GM12864 (cell line): ENCODE data around the gene TSPAN15.
"Not testable (repeated sequence)": the region's sequence is repeated elsewhere in the genome, so short reads cannot be mapped to it uniquely, and the experiment has no call there.

Source experiments
- DNase-seq: peaks from one replicate; pipeline ENCODE4 v3.0.0-alpha.2; 2011; ENCODE audit warnings: low read depth
- H3K4me3 ChIP-seq: 2 replicates; pipeline ENCODE4 v1.5.1; 2011; ENCODE audit warnings: mild to moderate bottlenecking, low read depth, low read length, control low read depth
- CTCF ChIP-seq: IDR thresholded peaks from 2 replicates; pipeline ENCODE4 v1.5.1; 2011; ENCODE audit warnings: low read depth, mild to moderate bottlenecking, moderate library complexity, low read length, control low read depth, inconsistent platforms; ENCODE audit errors: missing control alignments

TSPAN15 gene

GRCh38 chr10:69484736-69485135 is 33.5 kb downstream of the TSPAN15 start:
- DNase-seq = no peak
- no peak for TF ChIP-seq CTCF
- no peak overlapping the region for H3K4me3 ChIP-seq

GRCh38 chr10:69486922-69487730 is 35.9 kb downstream of the TSPAN15 start:
- no peak overlapping the region for H3K4me3 ChIP-seq
- TF ChIP-seq CTCF = no peak
- no peak for DNase-seq

DNA sequence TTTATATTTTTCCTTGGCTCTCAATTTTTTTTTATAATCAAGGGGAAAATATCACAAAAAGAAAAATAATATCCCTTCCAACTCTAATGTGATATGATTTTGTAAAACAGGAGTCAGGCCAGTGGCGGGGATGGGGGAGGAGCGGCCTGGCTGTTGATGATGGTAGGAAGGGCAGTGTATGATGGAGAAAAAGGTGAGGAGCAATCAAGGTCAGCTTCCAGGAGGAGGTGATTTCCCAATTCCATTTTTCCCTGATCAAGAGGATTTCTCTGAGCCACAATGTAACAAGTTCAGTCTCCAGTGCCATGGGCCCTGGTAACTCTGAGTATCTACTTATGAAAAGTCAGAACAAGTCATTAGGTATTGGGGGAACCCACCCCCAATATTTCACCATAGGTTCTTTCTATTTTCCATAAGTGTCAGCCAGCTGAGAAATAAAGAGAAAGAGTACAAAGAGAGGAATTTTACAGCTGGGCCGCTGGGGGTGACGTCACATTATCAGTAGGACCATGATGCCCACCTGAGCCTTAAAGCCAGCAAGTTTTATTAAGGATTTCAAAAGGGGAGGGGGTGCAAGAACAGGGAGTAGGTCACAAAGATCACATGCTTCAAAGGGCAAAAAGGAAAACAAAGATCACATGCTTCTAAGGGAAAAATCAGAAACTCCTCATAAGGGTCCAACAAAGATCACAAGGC is 37.0 kb downstream of the TSPAN15 start:
- H3K4me3 ChIP-seq, DNase-seq: not testable (repeated sequence)

DNA sequence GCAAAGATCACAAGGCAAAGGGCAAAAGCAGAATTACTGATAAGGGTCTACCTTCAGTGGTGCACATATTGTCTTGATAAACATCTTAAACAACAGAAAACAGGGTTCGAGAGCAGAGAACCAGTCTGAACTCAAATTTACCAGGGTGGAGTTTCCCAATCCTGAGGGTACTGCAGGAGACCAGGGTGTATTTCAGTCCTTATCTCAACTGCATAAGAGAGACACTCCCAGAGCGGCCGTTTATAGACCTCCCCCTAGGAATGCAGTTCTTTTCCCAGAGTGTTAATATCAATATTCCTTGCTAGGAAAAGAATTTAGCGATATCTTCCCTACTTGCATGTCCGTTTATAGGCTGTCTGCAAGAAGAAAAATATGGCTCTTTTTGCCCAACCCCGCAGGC is 37.6 kb downstream of the TSPAN15 start:
- DNase-seq, H3K4me3 ChIP-seq: not testable (repeated sequence)

DNA sequence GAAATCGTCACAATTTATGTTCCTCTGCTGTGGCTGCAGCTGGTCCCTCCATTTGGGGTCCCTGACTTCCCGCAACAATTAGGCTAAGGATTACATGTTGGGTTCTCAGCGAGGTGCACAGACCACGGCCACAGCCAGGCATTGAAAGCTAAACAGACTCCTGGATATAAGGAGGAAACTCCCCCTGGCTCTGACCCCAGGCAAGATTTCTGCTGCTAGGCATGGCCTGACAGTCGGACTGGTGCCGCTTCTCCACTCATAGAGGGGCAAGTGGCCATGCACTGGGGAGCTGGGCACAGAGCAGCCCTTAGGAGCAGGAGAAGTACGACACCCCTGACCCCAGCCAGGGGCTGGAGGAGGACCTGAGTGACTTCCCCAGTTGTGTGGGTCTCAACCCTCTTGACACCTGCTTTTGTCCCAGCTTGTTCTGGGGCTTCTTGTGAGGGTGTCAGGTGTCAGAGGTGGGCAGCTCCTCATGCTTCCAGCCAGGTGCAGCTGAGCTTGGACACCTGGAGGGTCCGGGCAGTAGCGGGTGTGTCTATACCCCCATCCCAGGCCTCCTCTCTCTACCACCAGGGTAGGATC is 38.3 kb downstream of the TSPAN15 start:
- TF ChIP-seq CTCF = no peak
- no peak for DNase-seq
- H3K4me3 ChIP-seq = no peak overlapping the region

DNA sequence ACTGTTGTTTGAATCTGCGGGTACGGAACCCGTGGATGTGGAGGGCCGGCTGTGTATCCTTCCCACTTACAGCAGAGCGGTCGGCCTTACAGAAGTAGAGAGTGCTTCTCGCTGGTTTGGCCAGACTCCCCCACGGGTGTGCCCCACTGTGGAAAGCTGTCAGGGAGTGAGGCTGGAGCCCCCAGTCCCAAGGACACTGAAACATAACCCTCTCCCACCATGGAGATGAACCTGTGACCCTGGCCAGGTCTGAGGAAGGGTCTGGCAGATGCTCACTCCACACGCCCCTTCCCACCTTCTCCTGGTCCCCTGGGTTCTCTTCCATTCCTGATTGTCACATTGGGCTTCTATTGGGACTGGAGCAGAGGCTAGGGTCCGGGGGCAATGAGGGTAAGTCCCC is 39.6 kb downstream of the TSPAN15 start:
- no peak for TF ChIP-seq CTCF

GRCh38 chr10:69491611-69492010 is 40.3 kb downstream of the TSPAN15 start:
- DNase-seq = no peak
- TF ChIP-seq CTCF = no peak
- no peak overlapping the region for H3K4me3 ChIP-seq

More for the DNA sequence above, 39.6 kb downstream of the TSPAN15 start:
- DNase-seq = no peak
- H3K4me3 ChIP-seq = no peak overlapping the region
